Activated CD8-positive, alpha-beta memory T cell treated with anti-CD3 and anti-CD28 coated beads, Interleukin-2, amount 50 U/mL, for 1 hour (primary cell): ENCODE measurements around the gene AGPAT3.

Experiments used
- DNase-seq: peaks from one replicate; pipeline ENCODE4 v3.0.0-alpha.2; 2020; ENCODE audit errors: extremely low read depth

Gene AGPAT3

GRCh38 chr21:43906585-43907370 is 41.8 kb downstream of the AGPAT3 start:
- no peak for DNase-seq

GRCh38 chr21:43907751-43908150 is 42.7 kb downstream of the AGPAT3 start:
- DNase-seq: no peak

GRCh38 chr21:43908167-43908566 is 43.1 kb downstream of the AGPAT3 start:
- DNase-seq: no peak

DNA sequence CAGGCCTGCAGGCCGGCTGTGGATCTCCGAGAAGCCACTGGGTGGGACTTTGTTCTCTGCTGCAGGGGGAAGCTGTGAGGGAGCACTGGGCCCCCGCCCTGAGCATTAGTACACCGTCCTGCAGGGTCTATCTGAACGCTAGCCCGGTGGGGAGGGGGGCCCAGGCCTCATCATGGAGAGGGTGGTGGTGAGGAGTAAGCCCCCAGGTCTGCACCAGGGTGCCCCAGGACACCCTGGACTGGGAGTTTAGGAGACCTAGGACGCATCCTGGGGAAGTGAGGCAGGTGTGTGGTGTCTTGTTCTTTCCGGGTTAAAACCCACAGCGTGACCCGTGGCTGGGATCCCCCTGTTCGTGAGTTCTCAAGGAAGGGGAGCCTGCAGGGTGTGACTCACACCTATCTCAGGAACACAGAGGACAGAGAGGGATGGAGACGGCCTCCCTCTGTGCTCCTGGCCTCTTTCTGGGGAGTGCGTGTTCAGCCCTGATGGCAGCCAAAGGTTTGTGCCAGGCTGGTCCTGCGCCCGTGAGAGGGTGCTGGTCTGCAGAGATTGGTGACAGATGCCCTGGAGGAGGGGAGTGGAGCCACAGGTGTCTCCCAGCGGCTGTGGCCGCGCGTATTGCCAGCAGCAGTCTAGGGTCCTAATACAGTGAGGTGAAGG is 44.8 kb downstream of the AGPAT3 start:
- no peak for DNase-seq

DNA sequence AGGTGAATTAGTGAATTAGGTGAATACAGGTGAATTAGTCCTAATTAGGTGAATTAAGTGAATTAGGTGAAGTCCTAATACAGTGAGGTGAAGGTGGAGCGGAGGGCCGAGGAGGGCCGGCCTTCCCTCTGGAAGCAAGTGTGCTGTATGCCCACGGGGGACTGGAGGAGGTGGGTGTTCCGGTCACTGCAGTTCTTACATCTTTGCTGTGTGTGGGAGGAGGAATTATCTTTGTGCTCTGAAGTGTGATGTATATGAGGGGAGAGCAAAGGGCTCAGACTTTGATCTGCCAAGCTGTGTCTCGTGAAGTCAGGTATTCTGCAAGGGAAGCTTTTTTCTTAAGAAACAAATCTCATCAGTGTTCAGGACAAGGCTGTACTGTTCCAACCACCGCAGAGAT is 45.4 kb downstream of the AGPAT3 start:
- DNase-seq: no peak

GRCh38 chr21:43911015-43911934 is 46.3 kb downstream of the AGPAT3 start:
- DNase-seq: no peak

- no peak for DNase-seq
These were observed 47.0 kb downstream of the AGPAT3 start for GRCh38 chr21:43911935-43912487.

- no peak for DNase-seq
These were observed 47.5 kb downstream of the AGPAT3 start for GRCh38 chr21:43912500-43912899.

GRCh38 chr21:43912910-43913309 is 47.9 kb downstream of the AGPAT3 start:
- DNase-seq: no peak

GRCh38 chr21:43913928-43914327 is 48.9 kb downstream of the AGPAT3 start:
- DNase-seq: no peak

DNA sequence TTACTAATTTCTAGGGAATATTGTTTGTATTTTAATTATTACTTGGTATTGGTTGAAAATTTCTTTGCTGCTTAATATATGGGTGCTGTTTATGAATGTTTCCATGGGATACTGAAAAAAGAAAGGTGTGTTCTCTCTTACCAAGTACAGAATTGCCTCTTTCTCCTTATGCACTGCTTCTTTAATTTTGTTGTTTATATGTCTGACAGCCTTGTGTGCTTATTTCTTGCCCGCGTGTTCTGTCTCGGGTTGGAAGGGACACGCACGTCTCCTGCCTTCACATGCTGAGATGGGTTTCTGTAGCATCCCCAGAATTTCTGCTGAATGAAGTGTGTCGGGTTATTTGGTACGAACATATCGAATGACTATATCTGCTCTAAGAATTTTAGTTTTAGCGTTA is 51.1 kb downstream of the AGPAT3 start:
- DNase-seq: no peak

DNA sequence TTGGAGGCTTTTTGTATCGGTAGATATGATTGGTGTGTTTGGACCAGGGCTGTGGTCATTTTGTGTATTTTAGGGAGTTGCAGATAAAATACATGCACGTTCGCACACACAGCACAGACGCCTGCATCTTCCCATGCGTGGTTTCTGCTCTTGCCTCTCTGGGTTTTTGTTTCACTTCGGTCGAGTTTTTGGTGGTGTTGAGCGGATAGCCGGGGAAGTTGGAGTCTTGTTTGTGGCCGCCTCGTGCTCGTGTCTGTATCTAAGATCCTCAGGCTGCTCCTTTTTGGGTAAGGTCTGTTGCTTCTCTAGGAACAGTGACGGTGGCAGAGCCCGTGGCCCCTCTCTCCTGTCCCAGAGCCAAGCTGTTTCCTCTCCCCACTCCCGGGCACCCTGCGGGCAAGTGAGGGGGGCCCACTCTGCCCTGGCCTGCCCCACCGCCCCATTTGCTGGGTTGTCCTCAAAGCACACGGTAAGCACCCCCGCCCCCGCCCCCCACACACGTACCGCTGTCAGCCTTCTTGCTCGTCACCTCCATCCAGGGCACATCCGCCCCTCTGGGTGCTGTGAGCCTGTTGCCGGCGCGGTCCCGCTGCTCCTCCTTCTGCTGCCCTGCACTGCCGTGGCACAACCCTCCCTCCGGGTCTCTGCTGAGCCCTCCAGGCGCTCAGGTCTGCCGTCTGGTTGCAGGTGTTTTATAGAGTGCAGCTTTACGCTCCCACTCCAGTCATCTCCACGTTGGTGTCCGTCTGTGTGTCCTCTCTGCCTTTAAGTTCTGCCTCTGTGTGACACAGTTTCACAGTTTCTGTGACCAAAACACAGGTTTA is 51.9 kb downstream of the AGPAT3 start:
- peak; percentile 26 for DNase-seq

- no peak for DNase-seq
These were observed 52.7 kb downstream of the AGPAT3 start for GRCh38 chr21:43917515-43918384.

GRCh38 chr21:43918385-43918947 is 53.4 kb downstream of the AGPAT3 start:
- no peak for DNase-seq

- no peak for DNase-seq
These were observed 54.3 kb downstream of the AGPAT3 start for GRCh38 chr21:43919283-43919682.

DNA sequence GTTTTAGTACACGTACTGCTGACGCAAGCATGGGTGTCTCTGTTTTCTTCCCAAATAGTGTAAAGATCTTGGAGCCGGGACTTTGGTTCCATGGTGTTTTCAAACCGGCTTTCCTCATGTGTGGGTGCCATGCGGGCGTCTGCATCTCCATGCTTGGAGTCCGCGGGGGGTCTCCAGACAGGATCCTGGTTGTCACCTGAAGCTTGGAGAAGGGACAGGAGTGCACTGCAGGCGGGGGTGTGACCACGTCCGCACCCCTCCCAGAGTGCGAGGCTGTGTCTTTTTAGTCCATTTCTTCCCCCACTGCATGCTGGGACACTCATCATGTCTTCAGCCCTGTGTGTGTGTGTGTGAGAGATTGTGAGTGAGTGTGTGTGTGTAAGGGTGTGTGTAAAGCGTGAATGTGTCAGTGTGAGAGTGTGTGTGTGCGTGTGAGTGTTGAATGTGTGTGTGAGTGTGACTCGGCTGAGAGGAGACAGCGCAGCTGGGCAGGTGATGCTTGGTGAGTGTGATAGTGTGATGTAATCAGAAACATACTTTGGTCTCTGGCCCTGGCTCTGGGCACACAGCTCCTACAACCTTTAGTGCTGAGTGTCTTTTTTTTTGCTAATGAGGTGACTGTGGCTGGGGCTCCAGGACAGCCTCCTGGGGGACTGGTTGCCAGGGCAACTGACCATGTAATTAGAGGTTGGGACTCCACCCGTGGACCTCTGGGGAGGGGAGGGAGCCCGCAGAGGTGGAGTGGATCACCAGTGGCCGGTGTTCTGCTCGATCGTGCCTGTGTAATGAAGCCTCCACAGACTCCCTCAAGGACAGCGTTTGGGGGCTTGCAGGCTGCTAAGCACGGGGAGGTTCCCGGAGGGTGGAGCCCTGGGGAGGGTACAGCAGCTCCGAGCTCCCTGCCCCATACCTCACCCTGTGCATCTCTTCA is 55.1 kb downstream of the AGPAT3 start:
- no peak for DNase-seq

- peak; percentile 23 for DNase-seq
These were observed 56.6 kb downstream of the AGPAT3 start for GRCh38 chr21:43921571-43921978.
